GM18499 (cell line): ENCODE measurements around the gene HNRNPF.
"Not testable (repeated sequence)": the region's sequence is repeated elsewhere in the genome, so short reads cannot be mapped to it uniquely, and the experiment has no call there.

Experiments
- ATAC-seq: cut with Tn5 transposase; IDR thresholded peaks from one replicate; pipeline ENCODE4 v1.9.1; 2021; ENCODE audit warnings: moderate number of reproducible peaks; ENCODE audit not compliant: insufficient read depth, unreplicated experiment

HNRNPF gene

GRCh38 chr10:43353495-43354329 lies 55.3 kb downstream of the HNRNPF start:
- no peak for ATAC-seq

GRCh38 chr10:43352951-43353350 lies 56.0 kb downstream of the HNRNPF start:
- ATAC-seq = no peak

GRCh38 chr10:43351301-43351700 lies 57.7 kb downstream of the HNRNPF start:
- ATAC-seq = no peak

DNA sequence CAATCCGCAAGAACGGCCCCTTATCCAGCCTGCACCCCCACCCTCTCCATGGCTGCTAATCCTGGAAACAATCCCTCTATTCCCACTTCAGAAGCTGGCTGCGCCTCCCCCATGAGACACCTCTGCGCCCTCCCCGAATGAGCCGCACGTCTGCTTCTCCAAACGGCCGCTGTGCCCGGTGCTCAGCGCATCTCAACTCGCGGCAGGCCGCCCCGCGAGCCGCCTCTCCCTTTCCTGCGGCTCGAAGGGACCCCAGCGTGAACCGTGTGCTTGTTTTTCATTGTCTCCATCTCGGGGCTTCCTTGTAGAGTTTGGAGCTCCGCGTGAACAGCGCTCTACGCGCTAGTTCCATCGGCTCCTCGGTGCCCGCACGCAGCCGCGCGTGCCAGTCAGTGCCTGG lies 58.3 kb downstream of the HNRNPF start:
- ATAC-seq = no peak

DNA sequence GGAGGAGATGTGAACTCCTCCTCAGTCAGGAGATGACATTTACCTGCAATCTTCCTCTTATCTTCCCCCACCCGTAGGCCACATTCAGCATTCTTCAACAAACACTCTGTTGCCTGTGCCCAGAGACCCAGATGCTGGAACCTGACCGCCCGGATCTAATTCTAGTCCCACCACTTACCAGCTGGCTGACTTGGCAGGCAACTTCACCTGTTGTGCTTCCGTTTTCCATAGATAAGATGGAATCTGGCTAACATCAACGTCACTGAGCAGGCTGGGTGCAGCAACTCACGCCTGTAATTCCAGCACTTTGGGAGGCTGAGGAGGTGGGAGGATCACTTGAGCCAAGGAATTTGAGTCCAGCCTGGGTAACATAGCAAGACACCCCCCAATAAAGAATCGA lies 58.8 kb downstream of the HNRNPF start:
- no peak for ATAC-seq

- ATAC-seq = peak; percentile 92
Observed at GRCh38 chr10:43348511-43349312, 60.3 kb downstream of the HNRNPF start.

DNA sequence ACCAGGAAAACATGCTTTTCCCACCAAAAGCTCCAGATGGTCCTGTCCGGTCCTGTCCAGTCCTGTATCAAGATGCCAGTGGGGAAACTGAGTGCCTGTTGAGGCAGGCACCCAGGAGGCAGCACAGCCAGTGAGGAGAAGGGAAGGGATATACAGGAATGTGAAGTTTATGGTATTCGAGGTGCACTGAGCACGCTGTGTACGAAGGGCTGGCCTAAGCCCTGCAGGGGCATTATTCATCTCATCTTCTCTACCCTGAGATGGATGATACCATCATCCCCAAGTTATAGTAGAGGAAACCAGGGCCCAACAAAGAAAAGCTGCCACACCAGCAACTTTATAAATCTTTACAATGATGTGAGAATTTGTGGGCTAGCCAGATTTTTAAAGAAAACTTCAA lies 61.0 kb downstream of the HNRNPF start:
- no peak for ATAC-seq

GRCh38 chr10:43344051-43344450 lies 64.9 kb downstream of the HNRNPF start:
- ATAC-seq = no peak

GRCh38 chr10:43343126-43343525 lies 65.9 kb downstream of the HNRNPF start:
- no peak for ATAC-seq

GRCh38 chr10:43342279-43343125 lies 66.5 kb downstream of the HNRNPF start:
- ATAC-seq = no peak

DNA sequence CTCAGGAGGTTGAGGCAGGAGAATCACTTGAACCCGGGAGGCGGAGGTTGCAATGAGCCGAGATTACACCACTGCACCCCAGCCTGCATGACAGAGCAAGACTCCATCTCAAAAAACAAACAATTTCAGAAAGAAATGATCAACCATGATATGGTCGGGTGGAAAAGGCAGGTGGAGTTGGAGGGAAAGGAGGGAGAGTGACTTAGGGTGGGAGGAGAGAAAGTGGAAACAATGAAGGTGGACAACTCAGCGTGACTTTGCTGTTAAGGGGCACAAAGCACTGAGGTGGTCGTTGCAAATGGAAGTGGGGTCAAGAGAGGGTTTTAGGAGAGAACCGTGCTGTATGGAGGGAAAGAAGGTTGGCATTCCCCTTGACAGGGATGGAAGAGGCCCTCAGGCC lies 67.5 kb downstream of the HNRNPF start:
- ATAC-seq = no peak

GRCh38 chr10:43340619-43341018 lies 68.4 kb downstream of the HNRNPF start:
- ATAC-seq = no peak

- no peak for ATAC-seq
Observed at GRCh38 chr10:43340101-43340500, 68.9 kb downstream of the HNRNPF start.

DNA sequence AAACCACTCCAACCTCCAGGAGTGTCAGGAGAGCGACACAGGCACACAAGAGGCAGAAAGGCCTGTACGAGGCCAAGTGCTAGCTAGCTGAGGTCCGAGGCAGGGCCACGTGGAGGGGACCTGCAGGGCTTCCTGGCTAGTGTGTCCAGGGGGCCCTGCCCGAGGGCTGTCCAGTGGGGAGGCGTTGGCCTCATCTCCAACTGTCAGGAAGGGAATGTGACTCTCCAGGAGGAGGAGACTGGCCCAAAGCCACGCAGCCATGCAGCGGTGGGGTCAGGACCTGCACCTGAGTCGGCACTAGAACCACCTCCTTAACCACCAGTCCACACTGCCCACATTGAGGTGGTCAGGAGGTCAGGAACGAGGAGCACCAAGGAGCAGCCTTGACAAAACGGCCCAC lies 69.8 kb downstream of the HNRNPF start:
- no peak for ATAC-seq

DNA sequence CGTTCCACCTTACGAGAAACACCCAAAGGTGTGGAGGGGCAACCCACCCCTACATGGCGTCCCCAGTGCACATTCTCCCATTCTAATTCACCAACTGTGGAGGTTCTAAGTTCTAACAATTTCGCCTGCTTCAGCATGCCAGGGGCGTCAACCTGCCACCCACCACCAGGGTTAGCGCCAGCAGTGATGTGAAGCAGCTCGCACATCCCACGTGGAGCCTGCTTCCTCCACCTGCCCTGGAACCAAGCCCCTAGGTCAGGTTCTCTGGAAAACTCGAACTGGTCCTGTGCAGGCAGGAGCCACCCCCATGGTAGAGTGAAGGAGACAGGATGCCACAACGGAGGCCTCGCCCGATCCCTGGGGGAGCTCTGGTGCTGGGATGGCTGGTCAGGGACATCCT lies 70.9 kb downstream of the HNRNPF start:
- ATAC-seq = no peak

- ATAC-seq = not testable (repeated sequence)
Observed at GRCh38 chr10:43337536-43337935, 71.5 kb downstream of the HNRNPF start.

GRCh38 chr10:43336641-43337318 lies 72.2 kb downstream of the HNRNPF start:
- no peak for ATAC-seq

- no peak for ATAC-seq
Observed at GRCh38 chr10:43336061-43336460, 72.9 kb downstream of the HNRNPF start.
